ENCODE results near the gene KLK4.

The KLK4 gene, protein sequence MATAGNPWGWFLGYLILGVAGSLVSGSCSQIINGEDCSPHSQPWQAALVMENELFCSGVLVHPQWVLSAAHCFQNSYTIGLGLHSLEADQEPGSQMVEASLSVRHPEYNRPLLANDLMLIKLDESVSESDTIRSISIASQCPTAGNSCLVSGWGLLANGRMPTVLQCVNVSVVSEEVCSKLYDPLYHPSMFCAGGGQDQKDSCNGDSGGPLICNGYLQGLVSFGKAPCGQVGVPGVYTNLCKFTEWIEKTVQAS

DNA sequence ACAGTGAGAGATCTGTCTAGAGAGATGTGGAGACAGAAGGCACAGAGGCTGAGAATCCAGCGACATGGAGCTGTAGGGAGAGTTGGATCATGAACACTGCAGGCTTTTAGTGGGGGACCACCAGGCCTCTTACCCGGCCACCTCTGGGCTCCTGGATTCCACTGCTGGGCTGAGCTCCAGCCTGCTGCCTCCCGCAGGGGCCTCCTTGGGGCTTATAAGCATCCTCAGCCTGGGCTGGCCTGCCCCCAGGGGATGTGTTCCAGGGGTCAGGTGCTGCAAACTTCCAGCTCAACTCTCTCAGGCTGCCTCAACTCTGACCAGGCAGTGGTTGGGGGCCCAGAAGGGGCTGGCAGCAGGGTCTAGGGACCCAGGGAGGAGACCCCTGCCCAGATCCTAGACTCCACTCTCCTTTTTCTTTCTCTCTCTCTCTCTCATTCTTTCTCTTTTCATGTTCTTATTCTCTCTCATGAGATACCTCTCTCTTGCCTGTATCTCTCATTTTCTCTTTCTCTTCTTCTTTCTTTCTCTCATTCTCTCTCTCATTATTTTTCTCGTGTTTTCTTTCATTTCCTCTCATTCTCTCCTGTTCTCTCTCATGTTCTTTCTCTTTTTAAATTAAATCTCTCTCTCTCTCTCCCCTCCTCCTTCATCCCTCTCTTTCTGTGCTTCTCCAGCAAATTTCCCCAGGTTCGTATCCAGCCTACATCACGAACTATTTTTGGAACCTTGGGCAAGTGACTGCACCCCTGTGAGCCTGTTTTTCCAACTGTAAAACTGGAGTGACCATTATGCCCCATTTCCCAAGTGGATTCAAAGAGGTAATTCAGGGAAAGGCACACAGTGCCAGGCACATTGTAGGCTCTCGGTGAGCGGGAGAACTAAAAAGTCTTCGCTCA is at the start of gene KLK4:
KLK4 (minus strand) TSS at position 190 of the 896 bp plus-strand sequence. CDS start 657 bp downstream, outside the sequence.
- no peak for TF ChIP-seq ZNF274 (IDR thresholded peaks at IDR 0.05; ENCODE audit: low read depth, low read length)

DNA sequence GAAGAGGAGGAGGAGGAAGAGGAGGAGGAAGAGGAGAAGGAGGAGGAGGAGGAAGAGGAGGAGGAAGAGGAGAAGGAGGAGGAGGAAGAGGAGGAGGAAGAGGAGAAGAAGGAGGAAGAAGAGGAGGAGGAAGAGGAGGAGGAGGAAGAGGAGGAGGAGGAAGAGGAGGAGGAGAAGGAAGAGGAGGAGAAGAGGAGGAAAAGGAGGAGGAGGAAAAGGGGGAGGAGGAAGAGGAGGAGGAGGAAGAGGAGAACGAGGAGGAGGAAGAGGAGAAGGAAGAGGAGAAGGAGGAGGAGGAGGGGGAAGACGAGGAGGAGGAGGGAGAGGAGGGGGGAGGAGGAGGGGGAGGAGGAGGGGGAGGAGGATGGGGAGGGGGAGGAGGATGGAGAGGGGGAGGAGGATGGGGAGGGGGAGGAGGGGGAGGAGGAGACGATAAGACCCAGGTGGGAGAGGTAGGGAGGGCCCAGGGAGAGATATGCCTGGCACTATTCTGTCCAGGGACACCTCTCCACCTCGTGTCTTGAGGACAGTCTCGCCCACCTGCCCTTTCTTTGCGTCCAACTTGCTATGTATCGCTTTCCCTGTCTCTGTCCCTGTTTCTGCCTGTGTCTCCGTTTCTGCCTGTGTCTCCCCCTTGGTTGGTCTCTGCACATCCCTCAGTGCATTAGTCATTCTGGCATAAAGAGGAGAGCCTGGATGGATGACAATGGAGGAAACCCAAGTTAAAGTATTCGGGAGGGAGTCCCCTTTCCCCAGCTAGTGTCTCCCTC is 48.7 kb upstream of the KLK4 start:
- no peak overlapping the region for H3K4me3 ChIP-seq (ENCODE audit: low read length)
- no peak for TF ChIP-seq ZNF274 (IDR thresholded peaks at IDR 0.05; ENCODE audit: low read depth, low read length)

More for the DNA sequence above, at the start of gene KLK4:
- no peak within 1 kb of the TSS for H3K4me3 ChIP-seq (ENCODE audit: low read length)

DNA sequence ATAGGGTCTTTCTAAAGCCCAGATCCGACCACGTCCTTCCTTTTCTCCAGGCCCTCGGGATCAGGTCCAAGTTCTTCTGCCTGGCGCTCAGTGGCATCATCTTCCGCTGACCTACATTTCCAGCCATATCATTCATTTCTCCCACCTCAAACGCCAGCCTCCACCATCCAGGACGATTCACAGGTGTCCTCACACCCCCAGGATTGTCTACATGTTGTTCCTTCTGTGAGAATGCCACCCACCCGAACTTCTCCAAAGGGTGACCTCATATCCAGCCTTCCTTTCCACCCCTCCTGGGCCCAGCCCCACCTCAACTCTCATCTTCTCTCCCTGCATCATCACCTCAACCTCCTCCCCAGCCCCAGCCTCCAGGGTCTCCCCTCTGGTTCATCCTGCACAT is 46.4 kb upstream of the KLK4 start:
- no peak for TF ChIP-seq ZNF274 (IDR thresholded peaks at IDR 0.05; ENCODE audit: low read depth, low read length)

DNA sequence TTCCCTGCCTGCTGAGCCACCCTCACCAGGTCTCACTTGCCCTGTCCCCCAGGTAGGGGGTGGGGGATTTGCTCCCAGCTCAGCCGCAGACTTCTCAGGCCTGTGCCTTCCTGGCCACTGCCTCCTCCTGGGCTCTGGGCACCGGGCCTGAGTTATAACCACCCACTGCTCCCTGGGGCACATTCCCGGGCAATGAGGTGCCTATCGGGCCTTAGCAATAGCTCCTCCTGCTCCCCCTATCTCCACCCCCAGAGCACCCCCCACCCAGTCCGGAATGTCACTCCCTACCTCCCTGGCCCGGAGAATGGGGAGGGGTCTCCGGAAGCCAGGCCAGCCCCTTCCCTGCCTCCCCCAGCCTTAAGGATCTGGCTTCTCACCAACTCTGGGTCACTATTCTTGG is 41.7 kb upstream of the KLK4 start, which contains the start of gene KLK5:
KLK5 (minus strand) TSS at position 129 of the 400 bp plus-strand sequence. CDS start 381 bp downstream, outside the sequence.
- no peak for TF ChIP-seq ZNF274 (IDR thresholded peaks at IDR 0.05; ENCODE audit: low read depth, low read length)
- no peak within 1 kb of the TSS for H3K4me3 ChIP-seq (ENCODE audit: low read length)

More for the DNA sequence above, 46.4 kb upstream of the KLK4 start:
- H3K4me3 ChIP-seq (ENCODE audit: low read length), result no peak overlapping the region

DNA sequence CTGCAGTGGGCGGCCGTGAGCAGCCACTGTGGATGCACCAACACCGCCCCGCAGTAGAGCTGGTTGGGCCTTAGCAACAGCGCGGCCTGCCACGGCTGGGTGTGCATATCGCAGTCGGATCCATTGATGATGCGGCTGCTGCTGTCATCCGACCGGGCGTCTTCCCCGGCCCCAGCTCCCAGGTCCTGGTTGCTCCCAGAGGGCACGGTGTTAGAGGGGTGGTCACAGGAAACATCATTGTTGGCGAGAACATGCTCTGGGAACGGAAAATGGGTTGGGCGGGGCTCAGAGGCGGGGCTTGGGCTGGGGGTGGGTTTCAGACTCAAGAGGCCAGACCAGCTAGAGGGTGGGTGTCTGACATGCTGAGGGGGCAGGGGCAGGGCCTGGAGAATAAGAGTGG is 38.7 kb upstream of the KLK4 start:
- TF ChIP-seq ZNF274 (IDR thresholded peaks at IDR 0.05; ENCODE audit: low read depth, low read length), result no peak

DNA sequence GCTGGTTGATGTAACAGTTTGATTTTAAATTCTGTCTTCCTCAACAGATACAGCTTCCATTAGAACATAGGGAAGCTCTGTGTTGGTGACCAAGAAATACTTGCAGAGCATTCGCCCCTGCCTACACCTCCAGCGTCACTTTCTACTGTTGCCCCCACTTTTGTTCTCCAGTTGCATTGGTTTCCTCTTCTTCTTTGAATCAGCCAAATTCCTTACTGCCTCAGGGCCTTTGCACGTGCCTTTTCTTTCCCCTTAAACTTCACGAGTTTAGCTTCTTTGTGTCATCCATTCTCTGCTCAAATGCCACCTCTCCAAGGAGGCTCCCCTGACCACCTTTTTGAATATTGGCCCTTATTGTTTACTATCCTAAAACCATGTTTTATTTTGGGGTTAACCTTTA is 35.9 kb upstream of the KLK4 start:
- H3K4me3 ChIP-seq (ENCODE audit: low read length), result no peak overlapping the region
- no peak for TF ChIP-seq ZNF274 (IDR thresholded peaks at IDR 0.05; ENCODE audit: low read depth, low read length)

More for the DNA sequence above, 38.7 kb upstream of the KLK4 start:
- no peak overlapping the region for H3K4me3 ChIP-seq (ENCODE audit: low read length)

DNA sequence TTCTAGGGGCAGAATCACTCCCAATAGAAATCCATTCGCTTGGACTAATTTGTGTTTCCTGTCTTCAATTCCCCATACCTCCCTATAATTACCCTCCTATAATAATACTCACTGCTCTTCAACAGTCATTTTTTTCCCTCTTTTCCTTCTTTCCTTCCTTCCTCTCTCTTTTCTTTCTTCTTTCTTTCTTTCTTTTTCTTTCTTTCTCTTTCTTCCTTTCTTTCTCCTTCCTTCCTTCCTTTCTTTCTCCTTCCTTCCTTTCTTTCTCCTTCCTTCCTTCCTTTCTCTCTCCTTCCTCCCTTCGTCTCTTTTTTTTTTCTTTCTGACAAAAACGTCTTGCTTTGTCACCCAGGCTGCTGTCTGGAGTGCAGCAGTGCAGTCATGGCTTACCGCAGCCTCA is 33.6 kb upstream of the KLK4 start:
- TF ChIP-seq ZNF274 (IDR thresholded peaks at IDR 0.05; ENCODE audit: low read depth, low read length), result no peak
- no peak overlapping the region for H3K4me3 ChIP-seq (ENCODE audit: low read length)

DNA sequence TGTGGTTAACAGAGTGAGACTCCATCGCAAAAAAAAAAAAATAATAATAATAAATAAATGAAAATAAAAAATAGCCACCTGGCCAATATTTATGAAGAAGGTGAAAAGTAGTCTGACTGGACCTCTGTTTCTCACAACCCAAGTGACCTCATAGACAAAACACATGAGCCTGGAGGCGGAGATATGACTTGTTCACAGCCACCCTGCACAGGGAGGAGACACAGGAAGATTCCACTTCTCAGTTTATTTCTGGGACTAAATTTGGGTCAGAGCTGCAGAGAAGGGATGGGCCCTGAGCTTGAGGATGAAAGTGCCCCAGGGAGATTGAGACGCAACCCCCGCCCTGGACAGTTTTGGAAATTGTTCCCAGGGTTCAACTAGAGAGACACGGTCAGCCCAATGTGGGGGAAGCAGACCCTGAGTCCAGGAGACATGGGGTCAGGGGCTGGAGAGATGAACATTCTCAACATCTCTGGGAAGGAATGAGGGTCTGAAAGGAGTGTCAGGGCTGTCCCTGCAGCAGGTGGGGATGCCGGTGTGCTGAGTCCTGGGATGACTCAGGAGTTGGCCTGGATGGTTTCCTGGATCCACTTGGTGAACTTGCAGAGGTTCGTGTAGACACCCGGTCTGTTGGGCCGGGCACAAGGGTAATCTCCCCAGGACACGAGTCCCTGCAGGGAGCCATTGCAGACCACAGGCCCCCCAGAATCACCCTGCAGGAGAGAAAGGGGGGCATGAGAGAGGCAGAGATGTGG is 32.1 kb upstream of the KLK4 start:
- TF ChIP-seq ZNF274 (IDR thresholded peaks at IDR 0.05; ENCODE audit: low read depth, low read length), result no peak
- no peak overlapping the region for H3K4me3 ChIP-seq (ENCODE audit: low read length)

DNA sequence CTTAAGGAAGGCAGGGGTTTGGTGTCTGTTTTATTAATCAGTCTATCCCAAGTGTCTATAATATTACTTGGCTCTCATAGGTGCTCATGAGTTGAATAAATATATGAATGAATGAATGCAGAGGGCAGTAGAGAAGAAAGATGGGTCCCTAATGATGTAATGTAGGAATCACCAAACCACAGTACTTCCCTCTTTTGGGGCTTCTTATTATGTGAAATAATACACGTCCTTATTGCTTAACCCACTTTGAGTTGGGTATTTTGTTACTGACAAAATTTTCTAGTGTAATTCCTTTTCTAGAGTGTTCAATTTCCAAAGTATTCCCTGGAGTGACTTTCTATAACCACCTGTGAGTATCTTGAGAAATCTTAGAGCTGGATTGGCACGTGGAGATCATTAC is 28.4 kb upstream of the KLK4 start:
- H3K4me3 ChIP-seq (ENCODE audit: low read length), result no peak overlapping the region
- TF ChIP-seq ZNF274 (IDR thresholded peaks at IDR 0.05; ENCODE audit: low read depth, low read length), result no peak

DNA sequence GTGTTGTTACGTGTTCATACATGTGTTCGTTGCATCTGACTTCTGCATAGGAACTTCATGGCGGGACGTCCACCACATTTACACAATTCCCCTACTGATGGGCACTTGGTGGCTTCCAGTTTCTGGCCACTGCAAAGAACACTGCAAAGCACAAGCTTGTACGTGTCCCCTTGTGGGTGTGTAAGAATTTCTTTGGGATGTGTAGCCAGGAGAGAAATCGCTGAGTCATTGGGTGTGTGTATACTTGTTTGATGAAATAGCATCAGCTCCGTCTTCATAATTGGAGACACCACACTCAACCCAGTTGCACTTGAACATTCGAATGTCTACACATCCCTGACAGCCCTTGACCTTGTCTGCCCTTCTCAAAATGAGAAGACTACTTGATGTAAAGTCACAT is 22.4 kb upstream of the KLK4 start:
- no peak overlapping the region for H3K4me3 ChIP-seq (ENCODE audit: low read length)
- TF ChIP-seq ZNF274 (IDR thresholded peaks at IDR 0.05; ENCODE audit: low read depth, low read length), result no peak

DNA sequence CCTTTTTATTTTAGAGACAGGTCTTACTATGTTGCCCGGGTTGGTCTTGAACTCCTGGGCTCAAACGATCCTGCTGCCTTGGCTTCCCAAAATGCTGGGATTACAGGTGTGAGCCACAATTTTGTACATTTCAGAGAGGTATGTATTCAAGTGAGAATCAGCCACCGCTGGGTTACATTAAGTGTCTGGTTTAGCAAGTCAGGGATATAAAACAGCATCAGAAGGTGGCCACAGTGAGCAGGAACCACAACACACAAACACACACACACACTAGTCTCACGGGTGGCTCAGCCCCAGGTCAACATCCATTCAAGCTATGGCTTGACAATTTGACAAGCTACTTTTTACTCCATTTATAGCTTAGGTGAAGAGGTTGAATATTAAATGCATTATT is 21.5 kb upstream of the KLK4 start:
- no peak for TF ChIP-seq ZNF274 (IDR thresholded peaks at IDR 0.05; ENCODE audit: low read depth, low read length)
- no peak overlapping the region for H3K4me3 ChIP-seq (ENCODE audit: low read length)

DNA sequence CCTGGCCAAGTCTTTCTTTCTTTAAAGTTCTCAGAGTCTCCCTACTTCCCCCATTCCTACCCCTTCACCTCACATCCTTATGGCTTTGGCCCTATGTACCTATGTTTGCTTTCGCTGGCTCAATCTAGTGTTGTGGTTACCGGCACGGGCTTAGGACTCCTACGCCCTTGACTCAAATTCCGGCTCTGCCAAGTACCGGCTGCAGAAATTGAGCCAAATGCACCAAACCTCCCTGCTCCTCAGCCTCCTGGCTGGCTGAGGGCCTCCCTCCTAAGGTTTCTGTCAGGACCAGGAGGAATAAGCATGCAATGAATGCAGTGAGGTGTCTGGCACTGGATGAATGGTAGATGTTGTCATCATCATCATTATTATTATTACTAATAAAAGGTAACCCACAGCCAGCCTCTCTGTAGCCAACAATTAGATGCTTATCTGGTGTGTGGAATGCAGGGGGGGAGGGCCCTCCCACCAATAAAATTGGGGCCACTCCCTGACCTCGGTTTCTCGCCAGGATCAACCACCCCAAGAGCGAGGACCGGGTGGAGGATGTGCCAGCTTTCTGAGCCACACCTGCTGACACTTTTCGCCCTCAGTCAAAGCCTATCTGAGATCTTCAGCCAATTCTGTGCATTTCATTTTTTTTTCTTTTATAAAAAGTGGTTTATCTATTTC is 21.0 kb upstream of the KLK4 start:
- no peak for TF ChIP-seq ZNF274 (IDR thresholded peaks at IDR 0.05; ENCODE audit: low read depth, low read length)
- no peak overlapping the region for H3K4me3 ChIP-seq (ENCODE audit: low read length)

DNA sequence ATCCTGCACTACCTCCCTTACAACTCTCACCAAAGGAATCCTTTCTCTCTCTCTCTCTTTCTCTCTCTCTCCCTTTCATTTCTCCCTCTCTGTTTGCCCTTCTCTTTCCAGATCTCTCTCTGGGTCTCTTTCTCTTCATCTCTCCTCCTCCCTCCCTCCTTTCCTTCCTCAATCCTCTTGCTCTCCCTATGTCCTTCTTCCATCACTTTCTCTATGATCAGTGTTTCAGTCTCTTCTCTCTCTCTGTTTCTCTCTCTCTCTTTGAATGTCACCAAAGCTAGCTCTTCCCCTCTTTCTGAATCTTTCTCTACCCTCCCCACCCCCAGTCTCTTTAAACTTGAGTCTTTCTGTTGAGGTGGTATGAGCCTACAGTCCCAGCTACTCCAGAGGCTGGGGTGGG is 19.8 kb upstream of the KLK4 start:
- no peak overlapping the region for H3K4me3 ChIP-seq (ENCODE audit: low read length)
- TF ChIP-seq ZNF274 (IDR thresholded peaks at IDR 0.05; ENCODE audit: low read depth, low read length), result no peak

Data from GM08714 (cell line).